Epithelial cell of esophagus (primary cell): ENCODE data around the gene GABRB1.

Experiments used
- DNase-seq: peaks from one replicate; pipeline ENCODE4 v3.0.0; 2010; ENCODE audit warnings: low read depth
- H3K4me3 ChIP-seq: 2 replicates; pipeline ENCODE4 v1.5.1; 2011; ENCODE audit warnings: mild to moderate bottlenecking, low read length, control low read depth
- CTCF ChIP-seq: IDR thresholded peaks from 2 replicates; pipeline ENCODE4 v1.5.1; 2011; ENCODE audit warnings: low read depth, mild to moderate bottlenecking, low read length, control low read depth, inconsistent platforms; ENCODE audit not compliant: insufficient read depth; ENCODE audit errors: missing control alignments

Gene GABRB1

GRCh38 chr4:47263721-47264120, 232.4 kb downstream of the GABRB1 start:
- no peak for TF ChIP-seq CTCF
- no peak for DNase-seq
- no peak overlapping the region for H3K4me3 ChIP-seq

DNA sequence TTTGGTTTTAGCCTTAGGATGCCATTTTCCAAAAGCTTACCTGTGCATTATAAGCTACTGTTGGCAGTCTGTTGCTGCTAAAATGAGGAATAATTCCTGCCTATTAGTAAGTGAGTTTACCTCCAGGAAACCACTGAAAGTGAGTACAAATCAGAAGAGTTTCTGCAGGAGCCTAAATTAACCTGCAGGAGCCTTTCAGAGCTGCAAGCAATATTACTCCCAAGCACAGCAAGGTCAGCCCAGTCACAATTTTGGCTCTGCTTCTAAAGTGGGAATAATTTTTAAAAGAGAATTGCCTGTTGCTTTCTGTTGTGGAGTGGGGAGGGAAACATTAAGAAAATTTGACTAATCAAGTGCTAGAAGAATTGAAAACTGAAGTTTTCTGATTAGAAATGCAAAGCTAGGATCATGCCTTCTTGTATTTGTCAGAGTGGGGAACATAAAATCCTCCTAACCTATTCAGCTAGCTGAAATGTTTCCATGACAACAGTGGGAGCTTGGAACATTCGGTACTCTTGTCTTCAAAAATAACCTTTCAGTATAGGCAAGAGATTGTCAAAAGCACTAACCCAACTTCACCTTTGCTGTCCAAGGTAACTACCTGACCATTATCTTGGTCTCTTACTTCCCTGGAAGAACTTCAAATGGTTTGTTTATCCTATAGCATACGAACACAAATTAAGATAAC, 239.0 kb downstream of the GABRB1 start:
- DNase-seq: no peak
- no peak overlapping the region for H3K4me3 ChIP-seq
- no peak for TF ChIP-seq CTCF

- H3K4me3 ChIP-seq: no peak overlapping the region
- no peak for TF ChIP-seq CTCF
- DNase-seq: no peak
Measured at GRCh38 chr4:47271291-47271690, 239.9 kb downstream of the GABRB1 start.

DNA sequence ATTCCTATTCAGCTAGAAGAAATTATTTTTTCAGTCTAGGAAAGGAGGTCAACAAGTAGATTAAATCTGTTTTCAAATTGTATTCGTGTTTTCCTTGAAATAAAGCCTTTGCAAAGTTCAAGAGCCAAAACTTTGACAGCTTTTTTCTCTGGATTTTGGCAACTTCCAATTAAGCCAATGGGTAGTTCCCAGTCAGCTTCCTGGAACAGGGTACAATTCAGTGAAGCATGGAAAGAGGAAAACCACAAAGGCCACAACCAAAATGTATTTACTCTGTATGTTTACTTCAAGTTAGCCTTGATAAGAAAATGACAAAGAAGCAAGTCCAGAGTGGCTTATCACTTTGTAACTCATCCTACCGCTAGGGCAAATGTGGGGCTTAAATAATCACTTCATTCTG, 243.5 kb downstream of the GABRB1 start:
- DNase-seq: no peak

GRCh38 chr4:47275595-47275994, 244.2 kb downstream of the GABRB1 start:
- no peak for DNase-seq
- TF ChIP-seq CTCF: no peak

More for the DNA sequence above, 243.5 kb downstream of the GABRB1 start:
- no peak overlapping the region for H3K4me3 ChIP-seq
- TF ChIP-seq CTCF: no peak

GRCh38 chr4:47278631-47279030, 247.3 kb downstream of the GABRB1 start:
- TF ChIP-seq CTCF: no peak
- no peak for DNase-seq

More at GRCh38 chr4:47275595-47275994, 244.2 kb downstream of the GABRB1 start:
- no peak overlapping the region for H3K4me3 ChIP-seq

GRCh38 chr4:47287735-47288134, 256.4 kb downstream of the GABRB1 start:
- no peak for TF ChIP-seq CTCF
- peak; percentile 28 for DNase-seq
- H3K4me3 ChIP-seq: no peak overlapping the region

More at GRCh38 chr4:47278631-47279030, 247.3 kb downstream of the GABRB1 start:
- H3K4me3 ChIP-seq: no peak overlapping the region
